Endothelial cell of umbilical vein (primary cell): ENCODE results near the gene RALGPS2. TPM values are rescaled to one million over a fixed set of nuclear protein-coding genes. Genes with fewer than 3 reads are reported as not detected.

Experiments used
- BruUV-seq: library from RNA; stranded (reverse); fragments of 400-500 nt; replicated peaks from 2 replicates; lab custom pipeline; 2021; lab: Mats Ljungman, UMichigan
- CTCF ChIA-PET: fragments of 300-600, 350-600 bp; sonication (Branson Sonifier 250); formaldehyde crosslinking; loops from one replicate; lab custom pipeline; 2021; ENCODE audit warnings: antibody characterized with exemption, inconsistent platforms; lab: Charles Lee
- POLR2A ChIA-PET: fragments of 300-600, 350-600 bp; sonication (Branson Sonifier 250); formaldehyde crosslinking; loops from one replicate; lab custom pipeline; 2021; ENCODE audit warnings: antibody characterized with exemption, inconsistent platforms; lab: Charles Lee
- DNase-seq: peaks from one replicate; pipeline ENCODE4 v3.0.0-alpha.2; 2011; ENCODE audit warnings: low read depth, low spot score
- FAIRE-seq: peaks from 2 replicates; lab custom pipeline; 2011; peaks lifted over from hg19 to GRCh38; lab: Jason Lieb, UNC
- H2AFZ ChIP-seq: 2 replicates; pipeline ENCODE4 v1.6.0; 2012; ENCODE audit warnings: low read depth, low read length, control low read depth, inconsistent platforms
- H3K27ac ChIP-seq: 2 replicates; pipeline ENCODE4 v1.5.1; 2011; ENCODE audit warnings: low read depth, mild to moderate bottlenecking, control low read depth, low read length, moderate library complexity; ENCODE audit not compliant: insufficient read depth
- H3K27me3 ChIP-seq, 2 experiments: 2 replicates each; pipeline versions ENCODE4 v1.6.0 to v1.6.1; 2011; ENCODE audit warnings: low read length in 2 of 2, mixed read lengths in 1 of 2; ENCODE audit not compliant: control insufficient read depth in 2 of 2, insufficient read depth in 2 of 2
- H3K36me3 ChIP-seq, 2 experiments: 2 replicates in 1 of 2; 3 replicates in 1 of 2; pipeline ENCODE4 v1.5.1; 2011; ENCODE audit warnings: low read length in 2 of 2, mild to moderate bottlenecking in 1 of 2, moderate library complexity in 1 of 2; ENCODE audit not compliant: control insufficient read depth in 2 of 2, insufficient read depth in 2 of 2; ENCODE audit errors: extremely low read depth in 1 of 2
- H3K4me1 ChIP-seq: 3 replicates; pipeline ENCODE4 v1.5.1; 2011; ENCODE audit warnings: mild to moderate bottlenecking, low read length; ENCODE audit not compliant: control insufficient read depth, insufficient read depth; ENCODE audit errors: extremely low read depth
- H3K4me2 ChIP-seq: 2 replicates; pipeline ENCODE4 v1.6.1; 2011; ENCODE audit warnings: low read length, control low read depth, mixed read lengths; ENCODE audit not compliant: insufficient read depth
- H3K4me3 ChIP-seq, 3 experiments: fragments of 200-600 bp in 1 of 3; sonication (generic), shearing (Covaris generic) in 1 of 3; replicated peaks in 1 of 3; 2 replicates each; pipeline ENCODE4 v1.5.1; 2011 to 2016; ENCODE audit warnings: control low read depth in 3 of 3, low read length in 3 of 3, mild to moderate bottlenecking in 2 of 3, inconsistent platforms in 1 of 3, low read depth in 1 of 3, moderate library complexity in 1 of 3; ENCODE audit not compliant: insufficient read depth in 1 of 3
- H3K79me2 ChIP-seq: 2 replicates; pipeline ENCODE4 v1.6.0; 2012; ENCODE audit warnings: low read length, inconsistent platforms; ENCODE audit not compliant: control insufficient read depth, insufficient read depth
- H3K9ac ChIP-seq: replicated peaks from 2 replicates; pipeline ENCODE3; 2011; ENCODE audit warnings: low read length, control low read depth; ENCODE audit not compliant: insufficient read depth; ENCODE audit errors: extremely low read depth
- H3K9me1 ChIP-seq: replicated peaks from 3 replicates; pipeline ENCODE4 v1.6.0; 2011; ENCODE audit warnings: mild to moderate bottlenecking, low read length; ENCODE audit not compliant: control insufficient read depth, insufficient read depth; ENCODE audit errors: extremely low read depth
- H3K9me3 ChIP-seq: replicated peaks from 2 replicates; pipeline ENCODE4 v1.5.1; 2012; ENCODE audit warnings: low read length, inconsistent platforms; ENCODE audit not compliant: control insufficient read depth, insufficient read depth
- H4K20me1 ChIP-seq: replicated peaks from 2 replicates; pipeline ENCODE3; 2011; ENCODE audit warnings: mild to moderate bottlenecking, low read length; ENCODE audit not compliant: control insufficient read depth, insufficient read depth; ENCODE audit errors: extremely low read depth
- CTCF ChIP-seq, 2 donors: IDR thresholded peaks; 1 replicate in 1 of 2; 2 replicates in 1 of 2; pipeline ENCODE4 v1.5.1; 2011; ENCODE audit warnings: low read length in 2 of 2, mild to moderate bottlenecking in 2 of 2, moderate library complexity in 2 of 2, control low read depth in 1 of 2, inconsistent platforms in 1 of 2, low read depth in 1 of 2; ENCODE audit not compliant: insufficient read depth in 1 of 2; ENCODE audit errors: extremely low read depth in 1 of 2
- EZH2 ChIP-seq: IDR thresholded peaks from 2 replicates; pipeline ENCODE4 v1.6.1; 2012; ENCODE audit warnings: borderline replicate concordance, low read depth, mild to moderate bottlenecking, moderate library complexity, low read length, inconsistent platforms; ENCODE audit not compliant: severe bottlenecking
- FOS ChIP-seq: IDR thresholded peaks from 2 replicates; pipeline ENCODE4 v1.6.1; 2011; ENCODE audit warnings: mild to moderate bottlenecking, low read length, moderate library complexity, borderline replicate concordance; ENCODE audit not compliant: insufficient read depth
- GATA2 ChIP-seq: IDR thresholded peaks from 2 replicates; pipeline ENCODE4 v1.7.0; 2011; ENCODE audit warnings: low read depth, mild to moderate bottlenecking, moderate library complexity, mixed read lengths, low read length; ENCODE audit not compliant: insufficient read length, insufficient read depth
- JUN ChIP-seq: IDR thresholded peaks from 2 replicates; pipeline ENCODE4 v1.6.1; 2011; ENCODE audit warnings: borderline replicate concordance, low read depth; ENCODE audit not compliant: insufficient read length, insufficient read depth
- MYC ChIP-seq: IDR thresholded peaks from one replicate; pipeline ENCODE4 v1.6.1; 2011; ENCODE audit warnings: mild to moderate bottlenecking, low read depth, low read length
- POLR2A ChIP-seq: IDR thresholded peaks from 2 replicates; pipeline ENCODE4 v1.6.1; 2012; ENCODE audit warnings: low read depth, mild to moderate bottlenecking, control low read depth, low read length
- POLR2AphosphoS5 ChIP-seq: IDR thresholded peaks from 2 replicates; pipeline ENCODE4 v1.6.1; 2012; ENCODE audit warnings: low read depth, mild to moderate bottlenecking, control low read depth, low read length, moderate library complexity; ENCODE audit not compliant: insufficient read depth
- dilution Hi-C: fragments of 300-500 bp; cut with MboI; formaldehyde crosslinking; loops from one replicate; pipeline ENCODE4 v1.15.0; 2019; ENCODE audit warnings: low sequenced_read_pairs; ENCODE audit not compliant: extremely low pct_ligation_motif_present
- intact Hi-C: fragments of 100-400 bp; cut with micrococcal nuclease; formaldehyde crosslinking; loops from one replicate; pipeline ENCODE4 v1.10.0; 2022
- polyA plus RNA-seq, 4 experiments: library from polyadenylated mRNA; depleted of rRNA in 3 of 4; stranded (reverse) in 3 of 4; unstranded in 1 of 4; fragments of >200 nt; gene quantifications; 2 replicates each; pipeline versions ENCODE4 v1.2.1 to v1.2.3, GENCODE V29; 2011 to 2012; ENCODE audit warnings: missing spikeins in 1 of 4
- total RNA-seq: library from RNA; stranded (reverse); gene quantifications from 2 replicates; pipeline ENCODE4 v1.2.3, GENCODE V29; 2021
- TF ChIP-seq, protein P1 (sequence below): IDR thresholded peaks from 2 replicates; pipeline ENCODE4 v1.6.1; 2011; ENCODE audit not compliant: insufficient read depth, insufficient read length

Gene RALGPS2
- total and polyA plus RNA-seq, 2 donors (not counting 3 experiments of a cell fraction or from before 2014, with no cell fraction given): 4.6 to 27.7 TPM

GRCh38 chr1:178862864-178863263 is 137.8 kb downstream of the RALGPS2 start:
- Histone ChIP-seq H3K9ac (no peak overlapping the region), H2AFZ (no peak overlapping the region), H3K4me1 (peaks cover 7% of the 10 kb centered on the region), H3K79me2 (no peaks in the 10 kb centered on the region), H3K36me3 (no peaks in the 10 kb centered on the region), H3K27me3 (no peaks in the 10 kb centered on the region), H3K9me1 (no peaks in the 10 kb centered on the region), H3K9me3 (no peaks in the 10 kb centered on the region), H3K4me2 (no peak overlapping the region), H3K27ac (no peak overlapping the region), H4K20me1 (no peaks in the 10 kb centered on the region), H3K4me3 (no peak overlapping the region)
- POLR2A ChIA-PET: no interaction called here
- no TSS peak for BruUV-seq
- dilution Hi-C loops: no loop called here
- no peak for TF ChIP-seq EZH2
- TF ChIP-seq, protein P1, sequence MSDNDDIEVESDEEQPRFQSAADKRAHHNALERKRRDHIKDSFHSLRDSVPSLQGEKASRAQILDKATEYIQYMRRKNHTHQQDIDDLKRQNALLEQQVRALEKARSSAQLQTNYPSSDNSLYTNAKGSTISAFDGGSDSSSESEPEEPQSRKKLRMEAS: no peak
- TF ChIP-seq POLR2AphosphoS5: no peak
- no peak for FAIRE-seq
- no peak for DNase-seq
- intact Hi-C loops: no loop called here
- CTCF ChIA-PET: interaction anchor here (1.0 to 1.2 kb wide), 4 partner anchors 9 to 320 kb away, joined by 3 to 4 read pairs (median 3); no protein-coding TSS in a partner anchor

DNA sequence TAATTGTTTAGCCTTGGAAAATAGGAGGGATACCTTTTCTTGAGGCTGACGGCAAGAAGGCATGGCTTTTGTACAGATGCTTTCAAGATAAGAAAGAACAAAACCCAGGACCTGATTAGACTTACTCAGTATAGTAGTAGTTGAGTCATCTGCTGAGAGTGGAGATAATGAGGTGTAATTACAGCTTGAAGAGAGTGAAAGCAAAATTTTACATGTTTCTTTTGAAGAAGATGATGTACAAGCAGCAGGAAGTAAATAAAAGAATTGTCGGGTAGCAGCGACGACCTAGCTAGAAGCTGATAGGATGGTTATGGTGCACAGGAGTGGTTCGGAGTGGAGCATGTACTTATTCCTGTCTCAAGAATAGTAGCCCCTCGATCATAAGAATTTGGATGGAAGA is 139.3 kb downstream of the RALGPS2 start:
- Histone ChIP-seq H3K4me3 (no peak overlapping the region), H3K79me2 (no peaks in the 10 kb centered on the region), H3K9me1 (no peaks in the 10 kb centered on the region), H4K20me1 (no peaks in the 10 kb centered on the region), H3K36me3 (no peaks in the 10 kb centered on the region), H3K4me1 (peaks cover 13% of the 10 kb centered on the region), H3K27ac (no peak overlapping the region), H3K27me3 (no peaks in the 10 kb centered on the region), H3K9ac (no peak overlapping the region), H2AFZ (no peak overlapping the region), H3K9me3 (no peaks in the 10 kb centered on the region), H3K4me2 (no peak overlapping the region)
- POLR2A ChIA-PET: no interaction called here
- DNase-seq (no peak), FAIRE-seq (no peak)
- CTCF ChIA-PET: no interaction called here
- TF ChIP-seq, protein P1: no peak
- TF ChIP-seq MYC (no peak), JUN (no peak), GATA2 (no peak), POLR2AphosphoS5 (no peak), EZH2 (no peak), POLR2A (no peak), CTCF (IDR thresholded peaks at IDR 0.05; ENCODE audit: extremely low read depth in 1 of 2, insufficient read depth in 1 of 2, low read depth in 1 of 2, low read length in 2 of 2) (no peak), FOS (no peak)
- dilution Hi-C loops (no loop called here), intact Hi-C loops (no loop called here)
- BruUV-seq: no TSS peak
